HepG2 (cell line): ENCODE results near the gene ZNF30. TPM values are rescaled to one million over a fixed set of nuclear protein-coding genes. Genes with fewer than 3 reads are reported as not detected.
"Not testable (repeated sequence)": the region's sequence is repeated elsewhere in the genome, so short reads cannot be mapped to it uniquely, and the experiment has no call there.

ENCODE experiments used
- CBX5 ChIP-seq: sonication (generic); formaldehyde crosslinking; IDR thresholded peaks from 2 replicates; pipeline ENCODE4 v1.4.0; 2020; ENCODE audit warnings: missing genetic modification reagents, borderline replicate concordance
- HDAC2 ChIP-seq: sonication (generic); formaldehyde crosslinking; IDR thresholded peaks from 2 replicates; pipeline ENCODE4 v1.4.0; 2020; ENCODE audit warnings: missing genetic modification reagents
- MED1 ChIP-seq: sonication (generic); formaldehyde crosslinking; IDR thresholded peaks from 2 replicates; pipeline ENCODE4 v1.4.0; 2020; ENCODE audit warnings: missing genetic modification reagents
- NR2F1 ChIP-seq, 2 experiments: fragments of 450-650 bp in 1 of 2; formaldehyde crosslinking in 1 of 2; IDR thresholded peaks; 2 replicates each; pipeline versions ENCODE4 v1.5.0 to v1.6.1; 2016 to 2020; ENCODE audit warnings: mild to moderate bottlenecking in 1 of 2, missing compliant biosample characterization in 1 of 2, missing genetic modification reagents in 1 of 2, moderate library complexity in 1 of 2
- NR2F6 ChIP-seq, 2 experiments: IDR thresholded peaks; 2 replicates each; pipeline ENCODE4 v1.6.1; 2016; ENCODE audit warnings: antibody characterized with exemption in 1 of 2, mild to moderate bottlenecking in 1 of 2
- RARA ChIP-seq: IDR thresholded peaks from 2 replicates; pipeline ENCODE4 v1.6.1; 2016; ENCODE audit warnings: missing genetic modification reagents, missing compliant biosample characterization
- SAP130 ChIP-seq: IDR thresholded peaks from 2 replicates; pipeline ENCODE4 v1.6.1; 2016; ENCODE audit warnings: low read depth
- SETDB1 ChIP-seq: sonication (generic); formaldehyde crosslinking; IDR thresholded peaks from 2 replicates; pipeline ENCODE4 v1.5.1; 2020; ENCODE audit warnings: missing genetic modification reagents, mild to moderate bottlenecking, borderline replicate concordance
- SOX13 ChIP-seq, 3 experiments: fragments of 450-650 bp in 1 of 3; sonication (generic) in 1 of 3; formaldehyde crosslinking in 1 of 3; IDR thresholded peaks in 2 of 3; conservative IDR thresholded peaks in 1 of 3; 2 replicates each; pipeline versions ENCODE4 v1.5.0 to v1.6.1; 2016 to 2020; ENCODE audit warnings: antibody characterized with exemption in 1 of 3, mild to moderate bottlenecking in 1 of 3, missing compliant biosample characterization in 1 of 3, missing genetic modification reagents in 1 of 3, moderate library complexity in 1 of 3
- TEAD3 ChIP-seq: optimal IDR thresholded peaks from 2 replicates; pipeline ENCODE3; 2016; ENCODE audit warnings: borderline replicate concordance
- YY1 ChIP-seq: IDR thresholded peaks from 2 replicates; pipeline ENCODE4 v1.6.1; 2011; ENCODE audit warnings: low read length, low read depth, moderate library complexity, mild to moderate bottlenecking; ENCODE audit not compliant: insufficient read depth, insufficient replicate concordance
- ZMYM2 ChIP-seq: sonication (generic); formaldehyde crosslinking; IDR thresholded peaks from 2 replicates; pipeline ENCODE4 v1.8.0; 2022; ENCODE audit warnings: mild to moderate bottlenecking, missing genetic modification reagents
- polyA plus RNA-seq, 8 experiments: library from polyadenylated mRNA; depleted of rRNA in 3 of 8; stranded (reverse) in 7 of 8; unstranded in 1 of 8; fragments of >200 nt; fragmentation: Illumina TruSeq in 4 of 8; extraction: Trizol in 4 of 8; gene quantifications; 2 replicates each; pipeline versions ENCODE4 v1.2.1 to v1.2.3, GENCODE V29; 2011 to 2016; ENCODE audit warnings: low read depth in 4 of 8, missing spikeins in 1 of 8, mixed read lengths in 1 of 8; ENCODE audit not compliant: insufficient read depth in 1 of 8
- total RNA-seq, 5 experiments: library from RNA; depleted of rRNA; stranded (reverse); fragments of >200 nt; fragmentation: Illumina TruSeq; extraction: Trizol; gene quantifications; 2 replicates each; pipeline ENCODE4 v1.2.3, GENCODE V29; 2016; ENCODE audit warnings: low read depth in 1 of 5
- TF ChIP-seq, protein P1 (sequence below), 2 experiments: sonication (generic) in 1 of 2; formaldehyde crosslinking in 1 of 2; IDR thresholded peaks; 2 replicates each; pipeline versions ENCODE4 v1.4.0 to v1.6.1; 2018 to 2020; ENCODE audit warnings: missing genetic modification reagents in 2 of 2, borderline replicate concordance in 1 of 2, low read depth in 1 of 2, mild to moderate bottlenecking in 1 of 2, missing biosample characterization in 1 of 2
- TF ChIP-seq, protein P2 (sequence below): IDR thresholded peaks from 2 replicates; pipeline ENCODE4 v1.6.1; 2016; ENCODE audit warnings: mild to moderate bottlenecking

Gene ZNF30
- total and polyA plus RNA-seq, 2 of the 13 experiments (the other 11 are each of a cell fraction or from before 2014, with no cell fraction given): 2.3 to 4.4 TPM

DNA sequence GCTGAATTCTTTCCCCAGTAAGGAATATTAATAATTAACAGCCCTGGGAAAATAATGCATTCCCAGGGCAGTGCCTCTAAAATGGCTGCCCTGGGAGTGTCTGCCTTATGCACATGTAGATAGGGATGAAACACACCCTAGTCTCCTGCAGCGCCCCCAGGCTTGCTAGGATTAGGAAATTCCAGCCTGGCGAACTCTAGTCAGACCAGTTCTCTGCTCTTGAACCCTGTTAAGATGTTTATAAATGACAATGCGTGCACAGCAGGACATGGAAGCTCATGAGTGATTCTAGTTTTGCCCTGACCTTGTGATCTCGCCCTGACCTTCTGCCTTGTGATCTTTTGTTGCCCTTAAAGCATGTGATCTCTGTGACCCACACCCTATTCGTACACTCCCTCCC lies 38.8 kb downstream of the ZNF30 start (continued):
- TF ChIP-seq, protein P1, sequence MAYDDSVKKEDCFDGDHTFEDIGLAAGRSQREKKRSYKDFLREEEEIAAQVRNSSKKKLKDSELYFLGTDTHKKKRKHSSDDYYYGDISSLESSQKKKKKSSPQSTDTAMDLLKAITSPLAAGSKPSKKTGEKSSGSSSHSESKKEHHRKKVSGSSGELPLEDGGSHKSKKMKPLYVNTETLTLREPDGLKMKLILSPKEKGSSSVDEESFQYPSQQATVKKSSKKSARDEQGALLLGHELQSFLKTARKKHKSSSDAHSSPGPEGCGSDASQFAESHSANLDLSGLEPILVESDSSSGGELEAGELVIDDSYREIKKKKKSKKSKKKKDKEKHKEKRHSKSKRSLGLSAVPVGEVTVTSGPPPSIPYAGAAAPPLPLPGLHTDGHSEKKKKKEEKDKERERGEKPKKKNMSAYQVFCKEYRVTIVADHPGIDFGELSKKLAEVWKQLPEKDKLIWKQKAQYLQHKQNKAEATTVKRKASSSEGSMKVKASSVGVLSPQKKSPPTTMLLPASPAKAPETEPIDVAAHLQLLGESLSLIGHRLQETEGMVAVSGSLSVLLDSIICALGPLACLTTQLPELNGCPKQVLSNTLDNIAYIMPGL (CRISPR knock-in tag; IDR thresholded peaks at IDR 0.05; ENCODE audit: borderline replicate concordance in 1 of 2, low read depth in 1 of 2): 0 out of 4 replicates have a peak, but pooled peaks of 1 of the 2 experiments have one; percentile 23
- peak; percentile 51 for TF ChIP-seq SAP130 (CRISPR knock-in tag)
- TF ChIP-seq MED1: peak; percentile 35; the same call in 1 of the 2 replicates
- peak in 1 of 2 experiments; percentile 63; a peak in 2 of 4 replicates for TF ChIP-seq NR2F1 (CRISPR knock-in tag; IDR thresholded peaks at IDR 0.05)
- peak; percentile 43 for TF ChIP-seq RARA
- TF ChIP-seq ZMYM2 (CRISPR knock-in tag): 0 out of 2 replicates have a peak, but pooled peaks have one; percentile 28
- TF ChIP-seq HDAC2 (CRISPR knock-in tag): peak; percentile 34; the same call in 1 of the 2 replicates
- TF ChIP-seq CBX5 (CRISPR knock-in tag): 0 out of 2 replicates have a peak, but pooled peaks have one; percentile 26
- peak; percentile 18; the same call in 1 of the 2 replicates for TF ChIP-seq NR2F6 (IDR thresholded peaks at IDR 0.05)
- TF ChIP-seq NR2F6 (CRISPR knock-in tag; IDR thresholded peaks at IDR 0.05): peak; percentile 55
- peak; percentile 25 for TF ChIP-seq TEAD3 (CRISPR knock-in tag)
- not testable (repeated sequence) for TF ChIP-seq SOX13 (IDR thresholded peaks at IDR 0.05)
- TF ChIP-seq SOX13 (CRISPR knock-in tag; conservative IDR thresholded peaks at IDR 0.05 in 1 of 2, IDR thresholded peaks at IDR 0.05 in 1 of 2): peak in 1 of 2 experiments; percentile 18; a peak in 1 of 4 replicates
- TF ChIP-seq SETDB1 (CRISPR knock-in tag): peak; percentile 78; the same call in 1 of the 2 replicates
- TF ChIP-seq, protein P2, sequence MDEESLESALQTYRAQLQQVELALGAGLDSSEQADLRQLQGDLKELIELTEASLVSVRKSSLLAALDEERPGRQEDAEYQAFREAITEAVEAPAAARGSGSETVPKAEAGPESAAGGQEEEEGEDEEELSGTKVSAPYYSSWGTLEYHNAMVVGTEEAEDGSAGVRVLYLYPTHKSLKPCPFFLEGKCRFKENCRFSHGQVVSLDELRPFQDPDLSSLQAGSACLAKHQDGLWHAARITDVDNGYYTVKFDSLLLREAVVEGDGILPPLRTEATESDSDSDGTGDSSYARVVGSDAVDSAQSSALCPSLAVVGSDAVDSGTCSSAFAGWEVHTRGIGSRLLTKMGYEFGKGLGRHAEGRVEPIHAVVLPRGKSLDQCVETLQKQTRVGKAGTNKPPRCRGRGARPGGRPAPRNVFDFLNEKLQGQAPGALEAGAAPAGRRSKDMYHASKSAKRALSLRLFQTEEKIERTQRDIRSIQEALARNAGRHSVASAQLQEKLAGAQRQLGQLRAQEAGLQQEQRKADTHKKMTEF: 0 out of 2 replicates have a peak, but pooled peaks have one; percentile 25
- TF ChIP-seq YY1: peak; percentile 55
